Measurements from ENCODE around the gene GTF3A.

GTF3A gene

GRCh38 chr13:27408074-27408473 is 16.3 kb upstream of the GTF3A start:
- no peak overlapping the region for H3K4me3 ChIP-seq (ENCODE audit: low read depth, low read length)
- H3K27ac ChIP-seq = no peak overlapping the region
- no peak for DNase-seq
- peaks cover 3% of the 10 kb centered on the region for H3K27me3 ChIP-seq (replicated peaks)
- in situ Hi-C loops (cut with HindIII; ENCODE audit: low pct_ligation_motif_present, low sequenced_read_pairs) = no loop called here
- TF ChIP-seq CTCF (IDR thresholded peaks at IDR 0.05; ENCODE audit: low read depth, low read length, missing control alignments) = no peak
- no peaks in the 10 kb centered on the region for H3K36me3 ChIP-seq (replicated peaks)

GRCh38 chr13:27409013-27409412 is 15.4 kb upstream of the GTF3A start:
- DNase-seq = no peak
- in situ Hi-C loops (cut with HindIII; ENCODE audit: low pct_ligation_motif_present, low sequenced_read_pairs) = no loop called here
- peaks cover 4% of the 10 kb centered on the region for H3K27me3 ChIP-seq (replicated peaks)
- no peaks in the 10 kb centered on the region for H3K36me3 ChIP-seq (replicated peaks)
- TF ChIP-seq CTCF (IDR thresholded peaks at IDR 0.05; ENCODE audit: low read depth, low read length, missing control alignments) = no peak
- H3K4me3 ChIP-seq (ENCODE audit: low read depth, low read length) = no peak overlapping the region
- H3K27ac ChIP-seq = no peak overlapping the region

- Histone ChIP-seq H3K27ac (no peak overlapping the region), H3K36me3 (replicated peaks) (no peaks in the 10 kb centered on the region), H3K4me3 (ENCODE audit: low read depth, low read length) (no peak overlapping the region), H3K27me3 (replicated peaks) (peaks cover 9% of the 10 kb centered on the region)
- in situ Hi-C loops (cut with HindIII; ENCODE audit: low pct_ligation_motif_present, low sequenced_read_pairs) = no loop called here
- TF ChIP-seq CTCF (IDR thresholded peaks at IDR 0.05; ENCODE audit: low read depth, low read length, missing control alignments) = no peak
- DNase-seq = no peak
Measured at GRCh38 chr13:27411341-27411740, 13.1 kb upstream of the GTF3A start.

- in situ Hi-C loops (cut with HindIII; ENCODE audit: low pct_ligation_motif_present, low sequenced_read_pairs) = no loop called here
- no peak for DNase-seq
- H3K27me3 ChIP-seq (replicated peaks) = peaks cover 11% of the 10 kb centered on the region
- TF ChIP-seq CTCF (IDR thresholded peaks at IDR 0.05; ENCODE audit: low read depth, low read length, missing control alignments) = no peak
- no peaks in the 10 kb centered on the region for H3K36me3 ChIP-seq (replicated peaks)
- no peak overlapping the region for H3K27ac ChIP-seq
- H3K4me3 ChIP-seq (ENCODE audit: low read depth, low read length) = no peak overlapping the region
Measured at GRCh38 chr13:27415116-27415515, 9.3 kb upstream of the GTF3A start.

- no peak for TF ChIP-seq CTCF (IDR thresholded peaks at IDR 0.05; ENCODE audit: low read depth, low read length, missing control alignments)
- no peak overlapping the region for H3K4me3 ChIP-seq (ENCODE audit: low read depth, low read length)
- DNase-seq = no peak
Measured at GRCh38 chr13:27419328-27419727, 5.1 kb upstream of the GTF3A start.

GRCh38 chr13:27421101-27421871 is 3.1 kb upstream of the GTF3A start:
- H3K4me3 ChIP-seq (ENCODE audit: low read depth, low read length) = no peak overlapping the region
- no peak overlapping the region for H3K27ac ChIP-seq
- no peak for DNase-seq
- TF ChIP-seq CTCF (IDR thresholded peaks at IDR 0.05; ENCODE audit: low read depth, low read length, missing control alignments) = no peak
- in situ Hi-C loops (cut with HindIII; ENCODE audit: low pct_ligation_motif_present, low sequenced_read_pairs) = no loop called here
- H3K27me3 ChIP-seq (replicated peaks) = peaks cover 5% of the 10 kb centered on the region
- no peaks in the 10 kb centered on the region for H3K36me3 ChIP-seq (replicated peaks)

More at GRCh38 chr13:27419328-27419727, 5.1 kb upstream of the GTF3A start:
- Histone ChIP-seq H3K27ac (no peak overlapping the region), H3K27me3 (replicated peaks) (peaks cover 9% of the 10 kb centered on the region), H3K36me3 (replicated peaks) (no peaks in the 10 kb centered on the region)
- in situ Hi-C loops (cut with HindIII; ENCODE audit: low pct_ligation_motif_present, low sequenced_read_pairs) = no loop called here
